ENCODE measurements around the gene FOXC1.
A peak's percentile ranks its signal among the peaks of the same experiment; 100 is the strongest.

FOXC1 gene

DNA sequence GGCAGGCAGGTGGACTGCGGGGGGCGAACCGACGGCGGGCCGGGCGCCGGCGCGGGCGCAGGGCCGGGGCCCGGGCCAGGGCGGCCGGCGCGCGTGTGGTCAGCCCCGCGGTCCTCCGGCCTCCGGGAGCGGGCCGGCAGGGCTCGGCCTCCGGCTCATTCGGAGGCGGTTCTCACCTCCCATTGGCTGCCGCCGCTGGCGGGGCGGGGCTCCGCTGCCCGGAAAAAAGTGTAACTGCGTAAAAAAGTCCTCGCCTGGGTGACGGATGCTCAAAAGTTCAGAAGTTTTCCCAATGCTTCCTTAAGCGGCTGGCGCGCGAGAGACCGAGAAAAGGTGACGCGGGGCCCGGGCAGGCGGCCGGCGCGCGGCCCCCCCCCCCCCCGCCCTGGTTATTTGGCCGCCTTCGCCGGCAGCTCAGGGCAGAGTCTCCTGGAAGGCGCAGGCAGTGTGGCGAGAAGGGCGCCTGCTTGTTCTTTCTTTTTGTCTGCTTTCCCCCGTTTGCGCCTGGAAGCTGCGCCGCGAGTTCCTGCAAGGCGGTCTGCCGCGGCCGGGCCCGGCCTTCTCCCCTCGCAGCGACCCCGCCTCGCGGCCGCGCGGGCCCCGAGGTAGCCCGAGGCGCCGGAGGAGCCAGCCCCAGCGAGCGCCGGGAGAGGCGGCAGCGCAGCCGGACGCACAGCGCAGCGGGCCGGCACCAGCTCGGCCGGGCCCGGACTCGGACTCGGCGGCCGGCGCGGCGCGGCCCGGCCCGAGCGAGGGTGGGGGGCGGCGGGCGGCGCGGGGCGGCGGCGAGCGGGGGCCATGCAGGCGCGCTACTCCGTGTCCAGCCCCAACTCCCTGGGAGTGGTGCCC lies at the start of gene FOXC1:
Gene FOXC1 (plus strand): TSS at position 268 of the 849 bp plus-strand sequence. CDS start 531 bp downstream, at position 799.
- peak; percentile 96 for DNase-seq

DNA sequence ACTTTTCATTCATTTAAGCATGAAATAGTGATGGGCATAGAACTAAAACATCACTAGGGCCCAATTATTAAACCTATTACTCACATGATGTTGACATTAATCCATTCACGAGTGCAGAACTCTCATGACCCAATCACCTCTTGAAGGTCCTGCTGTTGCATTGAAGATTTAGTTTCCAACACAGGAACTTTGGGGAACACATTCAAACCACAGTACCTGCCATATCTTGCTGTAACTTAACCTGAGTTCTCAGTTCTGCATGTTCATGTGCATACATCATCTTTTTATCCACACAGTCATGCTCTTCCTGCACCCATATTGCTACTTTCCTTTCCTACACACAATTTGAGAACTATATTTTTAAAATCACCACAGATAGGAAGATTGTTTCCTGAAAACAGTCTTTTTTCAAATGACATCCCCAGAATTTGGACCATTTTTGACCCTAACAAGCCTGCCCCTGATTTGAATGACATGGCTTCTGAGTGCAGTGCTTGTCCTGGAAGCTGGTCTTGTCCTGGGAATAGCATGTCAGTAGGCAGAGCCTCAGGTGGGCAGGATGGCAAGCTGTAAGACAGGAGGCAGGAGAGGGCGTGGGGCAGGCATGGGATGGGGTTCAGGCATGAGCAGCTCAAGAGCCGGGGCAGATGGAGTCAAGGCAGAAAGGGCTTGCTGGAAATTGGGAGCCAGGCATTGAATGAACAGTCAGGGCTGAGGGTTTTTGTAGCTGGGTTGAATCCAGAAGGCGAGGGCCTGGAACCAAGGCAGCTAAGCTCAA lies 49.2 kb upstream of the FOXC1 start:
- no peak for DNase-seq

DNA sequence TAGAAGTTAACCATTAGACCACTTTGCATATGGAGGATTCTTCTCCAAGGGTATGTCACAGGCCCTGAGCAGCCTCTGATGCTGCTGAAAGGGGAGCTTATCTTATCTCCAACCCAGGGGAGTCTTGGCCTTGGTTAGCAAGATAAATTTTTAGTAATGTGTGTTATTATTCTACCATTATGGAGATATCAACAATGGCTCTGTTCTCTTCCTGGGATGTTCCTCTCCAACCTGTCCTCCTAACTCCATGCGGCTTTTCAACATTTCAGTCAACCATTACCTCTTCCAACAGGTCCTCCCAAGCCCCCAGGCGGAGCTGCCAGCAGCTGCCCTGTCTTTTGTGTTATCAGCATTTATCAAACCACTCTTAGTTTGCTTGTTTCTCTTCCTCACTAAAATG lies 48.4 kb upstream of the FOXC1 start:
- no peak for DNase-seq

DNA sequence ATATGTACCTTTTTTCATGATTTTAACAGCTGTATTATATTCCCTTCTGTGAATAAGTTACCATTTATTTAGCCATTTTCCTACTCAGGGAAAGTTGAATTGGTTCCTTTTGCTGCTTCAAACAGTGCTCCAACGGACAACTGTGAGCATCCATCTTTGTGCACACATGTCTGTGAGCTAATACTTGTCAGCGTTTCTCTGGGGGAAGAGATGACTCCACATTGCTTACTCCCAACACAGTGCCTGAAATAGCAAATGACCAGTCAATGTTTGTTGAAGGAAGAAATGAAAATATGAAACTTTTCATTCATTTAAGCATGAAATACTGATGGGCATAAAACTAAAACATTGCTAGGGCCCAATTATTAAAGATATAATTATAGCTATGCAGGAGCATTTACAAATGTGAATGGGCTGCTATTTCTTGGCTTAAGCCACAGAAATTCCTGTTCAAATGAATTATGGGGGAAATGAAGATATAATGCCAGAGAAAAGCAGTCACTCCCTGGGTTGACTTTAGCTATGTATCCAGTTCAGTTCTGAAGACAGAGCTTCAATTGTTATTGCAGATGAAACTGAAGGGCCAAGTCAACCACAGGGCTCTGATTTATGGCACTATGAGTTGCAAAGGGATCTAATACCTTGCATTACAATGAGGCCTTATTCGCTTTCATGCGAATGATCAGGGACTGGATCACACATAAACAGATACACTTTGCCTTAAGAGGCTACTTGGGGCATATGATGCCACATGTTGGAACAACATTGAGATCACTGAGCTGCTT lies 47.4 kb upstream of the FOXC1 start:
- no peak for DNase-seq

DNA sequence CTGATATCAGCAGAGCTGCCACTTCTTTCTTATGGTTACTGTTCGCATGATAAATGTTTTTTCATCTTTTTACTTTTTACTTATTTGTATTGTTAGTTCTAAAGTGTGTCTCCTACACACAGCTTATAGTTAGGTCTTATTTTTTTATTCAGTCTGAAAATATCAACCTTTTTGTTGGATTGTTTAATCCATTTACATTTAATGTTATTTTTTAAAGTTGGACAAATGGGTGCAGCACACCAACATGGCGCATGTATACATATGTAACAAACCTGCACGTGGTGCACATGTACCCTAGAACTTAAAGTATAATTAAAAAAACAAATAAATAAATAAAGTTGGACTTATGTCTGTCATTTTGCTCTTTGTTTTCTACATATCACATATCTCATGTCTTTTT lies 40.3 kb upstream of the FOXC1 start:
- no peak for DNase-seq

DNA sequence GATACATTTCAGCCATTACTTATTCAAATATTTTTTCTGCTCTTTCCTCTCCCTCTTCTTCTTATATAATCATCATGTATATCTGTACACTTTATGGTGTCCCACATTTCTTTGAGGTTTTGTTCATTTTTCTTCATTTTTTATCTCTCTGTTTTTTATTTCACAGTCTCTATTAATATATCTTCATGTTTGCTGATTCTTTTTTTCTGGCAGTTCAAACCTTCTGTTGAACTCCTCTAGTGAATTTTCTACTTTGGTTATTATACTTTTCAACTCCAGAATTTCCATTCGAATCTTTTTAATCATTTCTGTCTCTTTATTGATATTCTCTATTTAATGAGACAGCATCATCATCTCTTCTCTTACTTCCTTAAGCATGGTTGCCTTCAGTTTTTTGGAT lies 38.9 kb upstream of the FOXC1 start:
- no peak for DNase-seq

DNA sequence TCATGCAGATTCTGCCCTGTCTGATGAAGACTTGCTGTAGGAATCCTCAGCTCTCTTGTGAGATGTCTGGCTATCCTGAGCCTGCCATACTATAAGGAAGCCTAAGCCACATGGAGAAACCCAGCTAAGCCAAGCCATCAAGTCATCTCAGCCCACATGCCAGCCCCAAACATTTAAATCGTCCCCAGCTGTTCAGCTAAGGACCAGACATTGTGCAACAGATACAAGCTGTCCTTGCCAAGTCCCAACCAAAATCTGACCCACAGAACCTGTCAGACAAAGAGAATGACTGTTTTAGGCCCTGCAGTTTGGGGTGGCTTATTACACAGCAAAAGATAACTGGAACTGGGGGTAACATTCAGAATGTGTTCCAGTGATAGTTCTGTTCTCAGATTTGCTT lies 36.8 kb upstream of the FOXC1 start:
- DNase-seq = no peak

DNA sequence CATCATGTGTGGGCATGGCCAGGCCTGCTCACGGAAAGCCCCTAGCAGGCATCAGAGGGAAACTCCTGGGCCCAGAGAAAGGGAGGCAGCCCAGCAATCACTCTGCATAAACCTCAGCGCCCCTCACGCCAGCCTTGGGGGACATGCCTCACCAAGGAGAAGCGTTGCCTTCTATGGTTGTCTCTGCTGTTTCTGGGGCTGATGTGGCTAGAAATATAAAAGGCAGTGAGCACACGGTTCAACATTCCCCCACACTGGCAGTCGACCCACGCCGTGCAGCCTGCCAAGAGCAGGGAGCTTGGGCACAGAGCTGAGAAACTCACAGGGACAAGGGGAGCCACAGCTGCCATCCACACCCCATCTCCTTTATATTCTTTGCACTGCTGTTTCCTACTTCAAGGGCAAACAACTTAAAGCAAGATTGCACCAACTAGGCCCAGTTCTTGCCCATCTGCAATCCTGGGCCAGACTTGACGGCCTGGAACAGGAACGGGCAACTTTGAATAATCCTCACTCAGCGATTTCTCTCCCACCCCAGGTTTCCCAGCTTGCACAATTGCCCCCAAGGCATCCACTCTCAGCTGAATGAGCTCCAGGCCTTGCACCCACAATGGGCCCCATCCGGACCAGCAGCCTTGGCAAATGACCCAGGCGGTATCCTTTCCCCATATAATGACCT lies 35.5 kb upstream of the FOXC1 start:
- no peak for DNase-seq

DNA sequence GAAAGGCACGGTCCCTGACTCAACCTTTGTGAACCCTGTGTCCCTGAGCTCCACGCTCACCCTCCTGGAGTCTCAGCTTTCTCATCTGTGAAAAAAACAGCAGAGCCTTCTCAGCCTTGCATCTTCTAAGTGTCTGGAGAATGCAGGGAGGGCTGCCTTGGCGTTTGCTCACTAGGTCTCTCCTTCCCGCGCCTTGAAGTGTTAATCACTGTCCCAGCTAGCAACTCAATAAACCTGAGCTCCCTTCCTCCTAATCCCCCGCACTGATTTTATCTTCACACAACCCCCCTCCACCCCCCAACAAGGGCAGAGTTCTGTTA lies 34.9 kb upstream of the FOXC1 start:
- no peak for DNase-seq

DNA sequence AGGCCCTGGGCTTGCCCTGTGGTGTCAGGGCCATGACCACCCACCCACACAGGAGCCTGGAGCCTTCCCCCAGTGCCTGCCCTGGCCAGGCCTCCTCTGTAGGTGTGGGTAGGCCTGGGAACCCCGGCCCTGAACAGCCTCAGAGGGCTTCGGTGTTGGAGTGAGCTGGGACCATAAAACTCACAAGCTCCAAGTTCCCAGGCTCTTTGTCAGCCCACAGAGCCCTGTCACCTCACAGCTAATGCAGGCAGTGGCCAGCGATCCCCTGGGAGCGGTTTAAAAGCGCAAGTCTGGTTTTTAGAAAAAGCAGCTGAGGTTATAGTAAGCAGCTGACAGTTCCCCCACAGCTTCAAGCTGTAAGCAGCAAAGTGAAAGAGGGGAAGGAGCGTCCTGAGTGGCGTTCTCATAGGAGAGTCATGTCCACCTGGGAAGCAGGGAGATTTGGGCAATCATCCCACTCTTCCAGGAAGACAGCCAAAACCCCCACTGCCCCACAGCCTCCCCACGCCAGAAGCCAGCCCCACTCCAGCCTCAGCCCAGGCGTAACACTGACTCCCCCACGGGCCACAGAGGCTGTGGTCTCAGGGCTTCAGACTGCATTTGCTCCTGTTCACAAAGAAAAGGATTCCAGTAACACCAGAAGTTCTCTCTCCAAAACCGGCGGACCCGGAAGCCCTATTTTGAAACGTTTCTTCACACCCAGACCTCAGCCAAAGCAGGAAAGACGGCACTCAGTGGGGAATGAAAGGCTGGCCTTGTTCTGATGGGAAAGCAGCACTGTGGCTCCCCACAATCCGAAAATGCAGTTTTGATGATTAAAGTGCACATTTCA lies 34.3 kb upstream of the FOXC1 start:
- DNase-seq = peak; percentile 72

DNA sequence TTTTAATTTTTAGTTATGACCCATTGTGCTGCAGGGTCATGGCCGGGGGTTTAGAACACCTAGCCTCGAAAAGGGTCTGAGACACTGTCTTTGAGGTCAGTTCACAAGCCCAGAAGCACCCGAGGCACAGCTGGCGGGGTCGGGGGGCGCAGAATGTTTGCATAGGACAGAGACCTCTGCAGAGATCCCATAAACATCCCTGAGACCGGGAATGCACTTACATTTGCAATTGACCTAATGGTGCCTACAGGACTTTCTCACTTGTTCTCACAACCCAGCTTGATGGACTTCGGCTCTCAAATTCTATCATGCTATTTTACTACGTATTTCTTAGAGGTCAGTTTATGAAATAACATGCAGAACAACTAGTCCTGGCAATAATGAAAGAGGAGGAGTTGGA lies 33.5 kb upstream of the FOXC1 start:
- DNase-seq = no peak

DNA sequence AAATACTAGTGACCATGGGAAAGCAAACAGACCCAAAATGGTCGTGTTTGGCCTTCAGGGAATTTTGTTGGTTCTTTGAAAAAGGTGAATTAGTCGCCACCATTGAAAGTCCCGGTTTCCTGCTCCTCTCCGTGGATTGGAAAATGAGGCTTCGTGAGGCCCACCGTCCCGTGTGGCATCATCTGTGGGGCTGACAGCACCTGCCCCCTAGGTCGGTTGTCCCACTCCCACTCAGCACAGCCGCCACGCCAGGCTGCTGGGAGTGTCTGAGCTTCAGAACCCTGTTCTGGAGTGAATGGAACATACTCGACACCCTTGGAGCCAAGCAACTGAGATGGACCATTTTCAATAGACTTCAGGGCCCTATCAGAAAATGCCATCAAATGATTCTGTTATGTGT lies 33.0 kb upstream of the FOXC1 start:
- DNase-seq = no peak

DNA sequence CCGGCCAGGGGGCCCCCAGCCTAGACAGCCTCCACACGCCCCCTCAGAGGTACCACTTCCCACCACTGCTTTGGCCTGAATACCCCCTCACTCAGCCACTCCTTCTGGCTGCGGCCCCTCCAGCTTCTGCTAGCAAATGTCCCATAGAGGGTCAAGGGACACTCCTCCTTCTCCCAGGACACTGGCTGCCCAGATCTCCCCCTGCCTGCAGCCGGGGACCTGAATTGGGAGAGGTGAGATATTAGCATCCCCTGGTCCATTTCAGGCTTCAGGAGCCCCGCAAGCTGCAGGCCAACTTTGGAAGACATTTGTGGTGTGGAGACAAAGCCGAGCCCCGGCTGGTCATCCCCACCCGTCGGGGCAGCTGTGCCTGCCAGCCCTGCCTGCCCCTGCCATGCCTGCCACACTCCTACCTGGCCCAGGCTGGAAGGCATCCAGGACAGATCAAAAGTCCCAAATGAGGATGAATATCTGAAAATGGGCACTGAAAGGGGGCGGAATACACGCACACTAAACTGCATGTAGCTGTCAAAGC lies 32.5 kb upstream of the FOXC1 start:
- no peak for DNase-seq

DNA sequence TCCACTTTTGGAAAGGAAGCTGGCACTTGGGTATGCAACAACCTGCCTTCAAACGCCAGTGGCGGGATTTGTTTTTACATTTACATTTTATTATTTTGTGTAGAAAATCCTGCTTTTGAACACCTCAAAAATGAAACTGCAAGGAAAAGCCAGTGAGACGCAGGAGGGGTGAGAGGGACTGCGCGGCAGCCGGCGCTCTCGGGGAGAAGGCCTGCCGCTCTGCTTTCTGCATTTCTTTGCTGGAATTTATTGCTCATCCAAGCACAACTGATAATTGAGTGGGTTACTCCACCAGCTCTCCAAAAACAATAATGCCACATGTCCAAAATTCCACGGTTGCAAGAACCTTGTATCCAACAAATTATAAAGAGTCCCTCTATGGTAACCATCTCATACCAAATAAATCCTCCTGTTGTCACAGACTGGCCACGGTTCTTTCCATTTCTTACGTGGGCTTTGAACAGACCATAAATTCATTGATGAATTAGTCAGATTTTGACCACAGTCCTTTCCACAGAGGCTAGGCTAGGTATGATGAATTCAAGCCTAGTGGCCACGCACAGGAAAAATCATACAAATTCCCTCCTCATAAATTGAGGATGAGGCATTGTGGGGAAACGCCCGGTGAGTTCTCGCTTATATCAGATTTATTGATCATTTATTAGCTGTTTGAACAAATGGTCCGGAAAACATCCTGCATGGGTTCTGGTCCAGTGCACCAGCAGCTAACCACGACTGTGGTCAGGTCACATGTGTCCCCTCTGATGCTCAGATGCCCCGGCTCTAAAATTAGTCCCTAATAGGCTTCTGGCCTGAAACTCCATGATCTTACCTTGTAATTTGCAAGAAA lies 31.6 kb upstream of the FOXC1 start:
- DNase-seq = no peak

DNA sequence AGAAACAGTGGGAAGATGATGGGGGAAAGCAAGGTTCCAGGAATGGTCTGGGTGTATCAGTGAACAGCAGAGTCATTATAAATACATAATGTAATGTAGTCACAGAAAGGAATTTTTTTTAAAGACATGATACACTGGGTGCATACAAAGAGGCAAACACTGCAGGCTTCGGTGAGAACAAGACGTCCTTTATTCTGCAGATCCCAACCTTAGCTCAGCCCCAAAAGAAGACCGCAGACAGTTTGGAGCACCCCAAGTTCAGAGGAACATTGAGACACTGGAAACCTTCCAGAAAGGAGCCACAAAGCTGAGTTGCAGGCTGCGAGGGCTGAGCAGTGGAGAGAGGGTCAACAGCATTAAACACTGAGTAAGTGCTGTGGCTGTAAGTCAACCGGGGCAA lies 30.6 kb upstream of the FOXC1 start:
- no peak for DNase-seq

DNA sequence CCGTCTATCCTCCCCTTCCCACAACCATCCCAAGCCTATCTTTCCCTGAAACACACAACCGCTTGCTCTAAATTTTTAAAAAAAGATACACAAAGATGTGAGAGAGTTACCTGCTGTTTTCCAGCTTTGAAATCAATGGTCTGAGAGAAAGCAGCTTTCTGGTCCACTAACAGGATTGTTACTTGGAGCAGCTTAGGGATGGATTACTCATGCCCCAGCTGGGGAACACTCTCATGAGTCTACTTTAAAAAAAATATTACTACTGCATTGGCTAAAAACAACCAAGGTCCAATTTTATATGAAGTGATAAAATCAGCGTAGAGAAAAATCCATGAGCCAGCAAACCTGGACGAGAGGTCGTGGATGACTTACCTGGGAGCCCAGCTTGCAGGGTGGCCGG lies 29.6 kb upstream of the FOXC1 start:
- DNase-seq = no peak

DNA sequence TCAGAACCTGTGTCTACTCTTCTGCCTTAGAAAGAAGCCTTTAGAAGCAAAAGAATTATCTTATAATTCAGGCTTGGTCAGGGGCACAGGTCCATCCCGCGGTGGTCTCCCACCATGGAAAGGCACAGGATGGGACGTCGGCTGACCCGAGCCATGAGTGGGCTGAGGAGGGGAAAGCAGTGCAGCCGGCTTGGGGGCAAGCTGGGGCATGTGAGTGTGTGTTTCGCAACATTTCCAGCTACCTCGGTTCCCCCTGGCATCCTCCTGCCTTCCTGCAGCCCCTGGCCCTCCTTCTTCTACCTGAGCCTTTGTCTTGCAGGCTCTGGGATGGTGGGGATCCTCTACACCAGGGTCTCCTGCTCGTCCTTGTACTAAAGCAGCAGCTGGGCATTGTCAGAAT lies 29.1 kb upstream of the FOXC1 start:
- DNase-seq = no peak

DNA sequence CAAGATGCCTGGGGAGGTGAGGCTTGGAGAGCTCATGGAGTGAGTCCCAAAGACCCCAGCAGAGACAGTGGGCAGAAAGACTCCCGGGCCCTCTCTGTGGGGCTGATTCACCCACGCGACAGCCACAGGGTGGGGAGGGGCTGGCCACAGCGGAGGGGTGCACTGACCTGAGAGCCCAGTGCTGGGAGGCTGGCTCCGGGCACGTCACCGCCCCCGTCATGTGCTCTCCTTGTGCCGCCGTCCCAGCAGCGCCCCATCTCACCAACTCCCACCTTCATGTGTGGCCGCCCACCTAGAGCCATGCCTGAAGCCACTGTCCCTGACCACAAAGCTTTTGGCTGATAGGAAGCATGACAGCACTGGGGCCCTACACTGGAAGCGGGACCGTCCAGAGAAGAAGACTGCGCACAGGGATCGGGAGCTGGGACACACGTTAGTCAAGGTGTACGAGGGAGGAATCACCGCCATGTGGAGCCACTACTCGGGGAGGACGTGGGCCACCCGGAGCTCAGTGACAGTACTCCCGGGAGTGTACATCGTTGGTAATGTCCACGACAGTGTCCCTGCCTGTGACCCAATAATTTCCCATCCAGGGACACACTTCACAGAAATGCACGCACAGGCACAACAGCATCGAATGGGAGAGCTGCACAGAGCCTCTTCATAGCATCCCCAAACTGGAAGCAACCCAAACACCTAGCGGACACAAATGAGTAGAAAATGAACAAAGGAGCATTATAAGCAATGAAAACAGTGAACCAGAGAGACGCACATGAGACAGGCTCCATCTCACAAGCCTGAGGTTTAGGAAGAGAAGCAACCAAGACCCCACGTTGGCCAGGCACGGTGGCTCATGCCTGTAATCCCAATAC lies 28.4 kb upstream of the FOXC1 start:
- no peak for DNase-seq

DNA sequence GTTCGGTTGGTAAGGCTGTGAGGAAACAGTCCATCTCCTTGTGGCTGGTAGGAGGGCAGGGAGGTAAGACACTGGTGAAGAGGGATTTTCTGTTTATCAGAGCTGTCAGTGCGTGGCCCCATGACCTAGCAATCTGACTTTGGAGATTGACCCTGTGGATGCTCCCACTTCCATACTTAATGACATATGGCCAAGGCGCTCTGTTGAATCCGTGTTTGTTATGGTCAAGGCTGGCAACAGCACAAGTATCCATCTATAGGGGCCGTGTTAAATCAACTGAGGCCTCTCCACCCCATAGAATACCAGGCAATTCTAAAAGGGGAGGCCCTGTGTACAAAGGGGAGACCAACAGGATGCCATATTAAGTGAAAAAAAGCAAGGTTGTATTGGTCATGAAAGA lies 25.6 kb upstream of the FOXC1 start:
- no peak for DNase-seq
